Urothelium cell line (cell line): ENCODE data around the gene SLC25A46.
"Not testable (repeated sequence)": the region's sequence is repeated elsewhere in the genome, so short reads cannot be mapped to it uniquely, and the experiment has no call there.

Experiments used
- DNase-seq: peaks from one replicate; pipeline ENCODE4 v3.0.0; 2011; ENCODE audit warnings: low spot score, mixed read lengths
- FAIRE-seq: peaks from 2 replicates; lab custom pipeline; 2011; peaks lifted over from hg19 to GRCh38; lab: Jason Lieb, UNC

The SLC25A46 gene

DNA sequence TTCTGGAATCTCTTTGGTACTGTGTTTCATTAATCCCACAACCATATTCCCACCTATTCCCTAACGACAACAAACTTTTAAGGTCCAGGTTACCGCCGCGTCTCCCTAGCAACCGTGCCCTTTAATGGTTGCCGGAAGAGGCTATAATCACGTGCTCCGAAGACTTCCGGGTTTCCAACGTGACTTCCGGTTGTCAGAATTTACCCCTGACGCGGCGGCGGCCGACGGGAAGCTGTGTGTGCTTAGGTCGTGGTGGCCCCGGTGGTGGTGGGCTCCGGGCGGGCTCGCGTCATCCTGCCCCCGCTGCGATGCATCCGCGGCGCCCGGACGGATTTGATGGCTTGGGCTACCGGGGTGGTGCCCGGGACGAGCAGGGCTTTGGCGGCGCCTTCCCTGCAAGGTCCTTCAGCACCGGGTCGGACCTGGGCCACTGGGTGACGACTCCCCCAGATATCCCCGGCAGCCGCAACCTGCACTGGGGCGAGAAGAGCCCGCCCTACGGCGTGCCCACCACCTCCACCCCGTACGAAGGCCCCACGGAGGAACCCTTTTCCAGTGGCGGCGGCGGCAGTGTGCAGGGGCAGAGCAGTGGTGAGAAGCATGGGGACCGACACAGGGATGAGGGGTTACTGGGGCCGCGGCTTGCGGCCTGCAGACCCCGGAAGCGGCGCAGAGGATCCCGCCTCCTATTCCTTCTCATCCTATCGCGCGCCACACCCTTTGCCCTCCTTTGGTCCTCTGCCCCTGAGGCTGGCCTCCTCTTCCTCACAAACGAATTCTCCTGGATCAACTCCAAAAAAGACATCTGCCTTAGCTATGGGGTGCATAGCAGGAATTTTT lies at the start of gene SLC25A46:
Gene SLC25A46 (plus strand): TSS at position 196 of the 840 bp plus-strand sequence. CDS start 113 bp downstream, at position 309.
- no peak for FAIRE-seq
- peak; percentile 83 for DNase-seq

DNA sequence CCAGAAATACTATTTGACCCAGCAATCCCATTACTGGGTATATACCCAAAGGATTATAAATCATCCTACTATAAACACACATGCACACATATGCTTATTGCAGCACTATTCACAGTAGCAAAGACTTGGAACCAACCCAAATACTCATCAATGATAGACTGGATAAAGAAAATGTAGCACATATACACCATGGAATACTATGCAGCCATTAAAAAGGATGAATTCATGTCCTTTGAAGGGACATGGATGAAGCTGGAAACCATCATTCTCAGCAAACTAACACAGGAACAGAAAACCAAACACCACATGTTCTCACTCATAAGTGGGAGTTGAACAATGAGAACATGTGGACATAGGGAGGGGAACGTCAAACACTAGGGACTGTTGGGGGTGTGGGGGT lies 48.2 kb upstream of the SLC25A46 start:
- DNase-seq, FAIRE-seq: not testable (repeated sequence)

GRCh38 chr5:110692669-110693068 lies 46.1 kb upstream of the SLC25A46 start:
- not testable (repeated sequence) for FAIRE-seq, DNase-seq

- FAIRE-seq, result no peak
- no peak for DNase-seq
Measured at GRCh38 chr5:110702300-110702699, 36.5 kb upstream of the SLC25A46 start.

GRCh38 chr5:110702704-110703103 lies 36.1 kb upstream of the SLC25A46 start:
- DNase-seq, result no peak
- no peak for FAIRE-seq

GRCh38 chr5:110703481-110703880 lies 35.3 kb upstream of the SLC25A46 start:
- FAIRE-seq, result no peak

GRCh38 chr5:110705349-110705748 lies 33.5 kb upstream of the SLC25A46 start:
- FAIRE-seq (no peak), DNase-seq (no peak)

More at GRCh38 chr5:110703481-110703880, 35.3 kb upstream of the SLC25A46 start:
- no peak for DNase-seq

DNA sequence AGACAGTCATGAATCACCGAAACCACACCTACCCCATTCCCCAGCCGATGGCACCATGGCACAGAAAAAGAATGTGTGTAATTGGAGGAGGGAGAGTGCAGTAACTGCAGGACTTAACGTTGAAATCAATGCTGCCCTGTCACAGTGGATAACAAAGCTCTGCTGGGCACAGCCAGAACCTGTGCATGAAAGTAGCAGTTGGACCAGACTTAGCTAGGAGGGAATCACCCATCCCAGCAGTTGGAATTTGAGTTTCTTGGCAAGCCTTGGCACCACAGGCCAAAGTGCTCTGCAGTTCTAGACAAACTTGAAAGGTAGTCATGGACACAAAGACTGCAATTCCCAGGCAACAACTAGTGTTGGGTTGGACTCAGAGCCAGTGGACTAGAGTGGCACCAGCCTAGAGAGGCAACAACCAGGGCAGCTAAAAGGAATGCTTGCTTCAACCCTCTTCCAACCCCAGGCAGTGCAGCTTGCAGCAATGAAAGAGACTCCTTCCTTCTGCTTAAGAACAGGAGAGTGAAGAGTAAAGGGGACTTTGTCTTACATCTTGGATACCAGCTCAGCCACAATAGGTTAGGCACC lies 31.5 kb upstream of the SLC25A46 start:
- FAIRE-seq, result no peak
- DNase-seq, result no peak

DNA sequence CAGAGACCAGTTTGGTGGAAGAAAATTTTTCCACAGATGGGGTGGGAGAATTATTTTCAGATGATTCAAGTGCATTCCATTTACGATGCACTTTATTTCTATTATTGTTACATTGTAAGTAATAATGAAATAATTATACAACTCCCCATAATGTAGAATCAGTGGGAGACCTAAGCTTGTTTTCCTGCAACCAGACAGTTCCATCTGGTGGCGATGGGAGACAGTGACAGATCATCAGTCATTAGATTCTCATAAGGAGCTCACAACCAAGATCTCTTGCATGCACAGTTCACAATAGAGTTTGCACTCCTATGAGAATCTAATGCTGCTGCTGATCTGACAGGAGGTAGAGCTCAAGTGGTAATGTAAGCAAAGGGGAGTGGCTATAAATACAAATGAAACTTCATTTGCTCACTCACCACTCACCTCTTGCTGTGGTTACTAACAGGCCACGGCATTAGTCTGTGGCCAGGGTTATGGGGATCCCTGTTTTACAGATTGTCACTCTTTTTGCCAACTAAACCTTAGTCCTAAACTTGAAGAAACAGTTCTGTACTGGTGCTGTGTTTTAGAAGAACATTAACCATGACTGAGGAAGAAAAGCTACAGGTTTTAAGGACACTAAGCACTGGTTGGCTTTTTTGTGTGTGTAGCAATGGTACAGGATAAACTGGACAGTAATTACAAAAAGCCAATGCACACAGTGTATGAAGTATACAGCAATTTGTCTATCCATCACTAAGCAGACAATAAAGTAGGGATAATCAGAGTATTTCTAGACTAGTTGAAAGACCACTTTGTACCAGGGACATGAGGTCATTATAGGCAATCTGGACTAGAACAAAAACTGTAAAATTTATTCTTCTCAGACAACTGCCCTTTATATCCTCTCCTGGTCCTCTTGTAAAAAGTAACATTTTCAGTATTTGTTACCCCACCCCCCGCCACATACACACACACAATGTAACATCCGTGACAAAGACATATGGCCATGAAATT lies 22.3 kb upstream of the SLC25A46 start:
- DNase-seq, result no peak
- no peak for FAIRE-seq

GRCh38 chr5:110718311-110718710 lies 20.5 kb upstream of the SLC25A46 start:
- no peak for FAIRE-seq
- no peak for DNase-seq

- DNase-seq (peak; percentile 86), FAIRE-seq (peak; percentile 87)
Measured at GRCh38 chr5:110726249-110727024, 12.4 kb upstream of the SLC25A46 start, which contains the start of gene TMEM232. TMEM232 (minus strand) TSS chr5:110726671; CDS start chr5:110667352, 59,319 bp downstream.

GRCh38 chr5:110727025-110727314 lies 11.8 kb upstream of the SLC25A46 start:
- DNase-seq (peak; percentile 15), FAIRE-seq (no peak)

GRCh38 chr5:110731499-110731898 lies 7.3 kb upstream of the SLC25A46 start:
- DNase-seq, FAIRE-seq: not testable (repeated sequence)

DNA sequence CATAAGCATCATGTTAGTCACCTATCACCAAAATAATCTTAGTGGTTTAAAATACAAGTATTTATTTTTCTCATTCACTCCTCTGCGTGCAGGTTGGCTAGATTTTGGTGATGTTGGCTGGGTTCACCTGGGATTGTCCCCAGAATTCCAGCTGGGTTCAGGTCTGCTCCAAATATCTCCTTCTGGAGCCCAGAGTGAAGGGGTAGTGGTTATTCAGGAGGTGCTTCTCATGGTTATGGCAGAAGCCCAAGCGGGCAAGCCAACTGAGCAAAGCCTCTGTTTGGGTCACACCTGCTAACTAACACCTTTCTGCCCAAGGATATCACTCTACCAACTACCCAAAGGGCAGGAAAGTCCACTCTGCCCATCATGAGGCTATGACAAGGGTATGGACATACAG lies 4.7 kb upstream of the SLC25A46 start:
- no peak for FAIRE-seq
- DNase-seq, result no peak

GRCh38 chr5:110735556-110735955 lies 3.3 kb upstream of the SLC25A46 start:
- DNase-seq (no peak), FAIRE-seq (no peak)

- FAIRE-seq (no peak), DNase-seq (no peak)
Measured at GRCh38 chr5:110736753-110737152, 2.1 kb upstream of the SLC25A46 start.

DNA sequence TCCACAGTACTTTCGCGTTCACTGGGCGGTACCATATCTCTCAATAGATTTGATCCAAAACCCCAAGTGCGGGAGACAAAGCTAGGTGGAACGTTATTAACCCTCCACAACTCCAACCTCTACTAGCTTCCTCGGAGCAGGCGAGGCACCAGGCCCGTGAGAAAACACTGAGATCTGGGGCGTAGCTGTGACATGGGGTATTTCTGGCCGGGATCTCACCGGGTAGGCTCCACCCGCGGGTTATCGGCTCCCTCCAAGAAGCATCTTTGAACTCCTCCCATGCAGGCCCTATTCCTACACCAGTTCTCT lies 350 bp upstream of the SLC25A46 start:
- FAIRE-seq, result no peak
- DNase-seq, result no peak

GRCh38 chr5:110751902-110752762 lies 13.3 kb downstream of the SLC25A46 start:
- FAIRE-seq (no peak), DNase-seq (no peak)

GRCh38 chr5:110752953-110753352 lies 14.1 kb downstream of the SLC25A46 start:
- DNase-seq (no peak), FAIRE-seq (no peak)
